GM21717 (cell line): ENCODE measurements around the gene UQCR10.
"Not testable (repeated sequence)": the region's sequence is repeated elsewhere in the genome, so short reads cannot be mapped to it uniquely, and the experiment has no call there.

Experiments used
- ATAC-seq: cut with Tn5 transposase; IDR thresholded peaks from one replicate; pipeline ENCODE4 v1.9.1; 2021; ENCODE audit warnings: mild to moderate bottlenecking, moderate library complexity; ENCODE audit not compliant: unreplicated experiment

The UQCR10 gene

DNA sequence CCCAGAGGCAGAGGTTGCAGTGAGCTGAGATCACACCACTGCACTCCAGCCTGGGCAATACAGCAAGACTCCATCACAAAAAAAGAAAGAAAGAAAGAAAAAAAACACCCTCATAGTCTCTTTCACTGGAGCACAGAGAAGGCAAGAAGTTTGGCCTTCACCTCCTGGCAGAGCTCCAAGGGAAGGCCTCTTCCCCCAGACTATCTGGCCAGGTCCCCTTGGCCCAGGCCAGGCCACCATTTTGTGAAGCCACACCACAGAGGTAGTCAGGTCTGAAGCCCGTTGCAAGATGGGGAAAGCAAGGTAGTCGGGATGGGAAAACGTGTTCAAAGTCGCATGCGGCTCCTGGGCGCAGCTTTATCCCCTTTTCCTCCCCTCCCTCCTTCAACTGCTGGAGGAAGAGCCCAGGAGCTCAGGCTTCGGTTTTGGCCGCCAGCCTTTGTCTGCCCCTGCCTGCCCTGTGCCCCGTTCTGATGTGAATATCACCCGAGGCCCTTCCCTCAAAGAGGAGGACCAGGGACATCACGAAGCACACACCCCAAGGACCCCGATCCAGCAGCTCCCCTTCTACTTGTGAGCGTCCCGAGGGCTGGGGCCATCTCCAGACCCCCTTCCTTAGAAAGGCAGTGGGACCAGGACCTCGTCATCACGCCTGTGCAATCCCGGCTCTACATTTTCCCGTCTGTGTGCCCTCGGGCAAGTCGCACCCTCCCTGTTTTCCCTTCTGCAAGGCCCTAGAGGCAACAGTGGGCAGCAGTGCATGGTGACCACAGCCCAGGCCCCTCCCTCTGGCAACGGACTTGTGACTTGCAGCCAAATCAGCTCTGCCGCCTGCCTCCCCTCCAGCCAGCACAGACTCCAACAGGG lies 29.7 kb upstream of the UQCR10 start:
- no peak for ATAC-seq

DNA sequence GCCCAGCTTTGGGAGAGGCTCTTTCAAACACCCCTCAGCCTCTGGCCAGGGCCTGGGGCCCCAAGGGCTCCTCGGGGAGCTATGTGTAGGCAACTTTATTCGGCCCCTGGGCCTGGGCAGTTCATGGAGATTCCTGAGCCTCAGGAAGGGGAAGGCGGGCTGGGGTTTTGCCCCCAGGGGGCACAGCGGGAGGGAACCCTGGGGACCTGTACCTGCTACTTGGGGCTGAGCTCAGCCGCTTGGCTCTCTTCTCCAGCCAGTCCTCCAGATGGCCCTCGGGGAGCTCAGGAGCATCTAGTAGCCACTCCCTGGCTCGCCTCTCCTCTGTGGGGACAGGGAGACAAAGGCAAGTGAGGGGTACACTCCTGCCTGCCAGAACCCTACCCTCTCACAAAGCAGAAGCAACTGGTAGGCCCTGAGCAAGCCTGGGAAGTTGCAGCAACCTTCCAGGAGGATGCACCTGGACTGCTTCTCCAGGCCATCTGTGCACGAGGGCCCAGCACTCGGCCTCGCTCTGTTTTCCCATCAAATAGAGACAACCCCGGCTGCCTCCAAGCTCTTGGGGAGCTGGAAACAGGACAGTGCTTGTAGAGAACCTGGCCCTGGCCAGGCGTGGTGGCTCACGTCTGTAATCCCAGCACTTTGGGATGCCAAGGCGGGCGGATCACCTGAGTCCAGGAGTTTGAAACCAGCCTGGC lies 28.9 kb upstream of the UQCR10 start:
- ATAC-seq: no peak

DNA sequence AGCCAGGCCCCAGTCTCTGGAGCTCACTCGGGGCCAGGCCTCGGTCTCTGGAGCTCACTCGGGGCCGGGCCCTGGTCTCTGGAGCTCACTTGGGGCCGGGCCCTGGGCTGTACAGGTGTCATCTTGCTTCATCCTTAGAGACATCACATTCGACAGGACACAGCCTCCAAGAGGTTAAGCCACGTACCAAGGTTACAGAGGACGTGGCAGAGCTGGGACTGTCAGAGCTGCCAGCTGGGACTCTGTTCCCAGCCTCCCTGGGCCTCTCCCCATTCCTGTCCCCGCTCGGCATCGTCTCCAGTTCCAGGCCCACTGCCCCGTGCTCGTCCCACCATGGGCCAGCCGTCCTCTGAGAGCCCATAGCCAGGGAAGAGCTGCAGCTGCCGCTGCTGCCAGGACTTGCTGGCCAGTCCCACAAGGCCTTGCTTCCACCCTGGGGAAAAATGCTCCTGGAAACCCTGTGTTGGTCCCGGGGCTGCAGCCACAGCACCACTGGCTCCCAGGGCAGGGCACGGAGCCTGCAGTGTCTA lies 27.8 kb upstream of the UQCR10 start:
- no peak for ATAC-seq

DNA sequence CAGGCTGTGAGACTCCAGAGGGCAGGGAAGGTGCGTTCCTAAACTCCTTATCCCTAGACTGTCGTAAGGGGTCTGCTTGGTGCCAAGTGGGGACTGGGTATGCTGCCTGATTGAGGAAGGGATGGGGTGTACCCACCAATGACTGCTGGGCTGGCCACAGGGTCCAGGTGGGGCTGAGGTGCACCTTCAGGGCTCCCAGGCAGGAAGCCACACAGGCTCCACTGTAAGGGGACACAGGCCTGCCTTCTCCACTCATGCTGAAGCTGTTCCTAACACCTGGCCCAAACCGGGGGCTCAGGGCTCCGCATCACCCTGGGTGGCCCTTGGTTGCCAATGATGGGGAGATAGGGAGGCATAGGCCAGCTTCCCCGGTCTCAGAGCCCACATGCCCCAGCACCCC lies 27.0 kb upstream of the UQCR10 start:
- ATAC-seq: no peak

DNA sequence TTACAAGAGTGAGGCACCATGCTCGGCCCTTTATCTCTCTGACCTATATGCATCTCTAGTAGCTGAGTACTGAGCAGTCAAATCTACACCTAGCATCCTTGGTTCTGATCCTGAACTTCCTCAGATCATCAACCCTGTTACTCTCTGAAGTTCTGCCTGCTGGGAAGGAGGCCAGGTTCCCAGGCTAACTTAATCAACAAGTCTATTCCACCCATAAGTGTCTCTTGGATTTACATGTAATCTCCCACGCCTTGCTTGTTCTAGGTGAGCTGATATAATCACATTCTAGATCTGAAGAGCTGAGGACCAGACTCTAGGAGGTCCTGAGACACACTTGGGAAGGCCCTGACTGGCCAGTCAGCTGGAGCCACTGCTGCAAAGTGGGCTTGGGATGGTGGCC lies 25.2 kb upstream of the UQCR10 start:
- ATAC-seq: no peak

DNA sequence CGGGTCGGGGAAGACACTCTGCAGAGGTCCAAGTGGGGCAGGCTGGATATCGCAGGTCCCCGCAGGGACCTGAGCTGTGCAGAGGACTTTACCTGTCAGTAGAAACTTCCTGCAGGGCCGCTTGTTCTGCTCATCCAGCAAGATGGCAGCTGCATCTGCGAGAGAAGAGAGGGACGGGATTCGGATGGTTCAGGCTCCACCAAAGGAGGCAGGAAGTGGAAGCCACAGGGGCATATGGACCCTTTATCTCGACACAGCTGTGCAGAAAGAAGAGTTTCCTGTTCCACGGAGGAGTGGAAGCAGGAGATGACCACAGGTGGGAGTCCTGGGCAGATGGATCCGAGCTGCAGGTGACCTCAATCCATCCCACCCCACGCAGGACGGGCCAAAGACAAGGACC lies 24.8 kb upstream of the UQCR10 start:
- no peak for ATAC-seq

DNA sequence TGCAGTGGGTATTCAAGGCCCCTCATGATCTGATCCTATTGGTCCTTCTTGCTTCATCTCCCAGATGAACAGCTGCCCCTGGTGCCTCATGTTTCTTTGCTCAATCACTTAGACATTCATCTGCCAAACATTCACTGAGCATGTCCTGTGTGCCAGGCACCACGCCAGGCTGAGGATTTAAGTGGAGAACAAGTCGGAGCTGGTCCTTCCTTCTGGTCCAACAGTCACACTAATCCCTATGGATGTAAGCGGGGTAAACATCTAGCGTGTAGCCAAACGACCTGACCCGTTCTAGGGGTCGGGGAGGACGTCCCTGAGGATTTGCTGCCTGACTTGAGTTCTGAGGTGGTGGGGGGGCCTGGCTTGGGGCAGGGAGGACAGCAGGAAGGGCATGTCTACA lies 22.3 kb upstream of the UQCR10 start:
- ATAC-seq: no peak

DNA sequence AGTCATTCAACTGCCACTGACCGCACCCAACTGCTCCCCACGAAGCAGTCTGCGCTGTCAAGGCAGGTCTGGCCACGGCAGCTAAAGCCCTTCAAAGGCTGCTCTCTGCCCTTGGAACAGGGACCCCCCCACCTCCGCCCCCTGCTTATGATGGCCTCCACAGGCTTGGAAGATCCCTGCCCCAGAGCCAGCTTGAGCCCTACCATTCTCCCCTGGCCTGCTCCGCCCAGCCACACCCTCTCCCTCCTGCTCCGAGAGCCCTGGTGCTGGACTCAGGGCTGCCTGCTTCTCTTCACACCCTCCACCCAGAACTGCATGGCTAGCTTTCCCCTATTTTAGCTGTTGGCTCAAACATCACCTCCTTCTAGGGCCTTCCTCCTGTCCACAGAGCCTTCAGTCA lies 19.3 kb upstream of the UQCR10 start:
- no peak for ATAC-seq

DNA sequence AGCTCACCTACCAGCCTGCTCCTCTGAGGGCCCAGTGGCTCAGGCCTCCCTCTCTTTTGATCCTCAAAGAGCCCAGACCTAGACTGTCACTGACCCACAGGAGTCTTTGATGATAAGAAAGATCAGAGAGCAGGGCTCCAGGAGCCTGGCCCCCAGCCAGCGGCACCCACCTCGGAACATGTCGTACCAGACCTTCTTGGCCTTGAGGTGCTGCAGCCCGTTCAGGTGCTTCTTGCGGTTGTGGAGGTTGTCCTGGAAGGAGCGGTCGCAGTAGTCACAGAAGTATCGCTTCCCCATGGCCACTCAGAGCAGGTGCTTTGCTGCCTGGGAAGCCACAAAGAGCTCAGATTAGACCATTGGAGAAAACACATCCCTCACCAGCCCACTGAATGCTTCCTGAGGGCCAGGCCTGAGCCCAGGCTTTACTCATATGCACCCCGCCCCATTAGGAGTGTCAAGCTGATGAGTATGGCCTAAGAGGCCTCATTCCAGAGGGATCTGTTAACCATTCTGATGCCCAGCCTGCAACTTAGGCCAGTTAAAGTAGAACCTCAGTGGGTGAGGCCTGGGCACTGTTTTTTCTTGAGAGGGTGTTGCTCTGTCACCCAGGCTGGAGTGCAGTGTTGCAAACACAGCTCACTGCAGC lies 18.8 kb upstream of the UQCR10 start:
- ATAC-seq: no peak

DNA sequence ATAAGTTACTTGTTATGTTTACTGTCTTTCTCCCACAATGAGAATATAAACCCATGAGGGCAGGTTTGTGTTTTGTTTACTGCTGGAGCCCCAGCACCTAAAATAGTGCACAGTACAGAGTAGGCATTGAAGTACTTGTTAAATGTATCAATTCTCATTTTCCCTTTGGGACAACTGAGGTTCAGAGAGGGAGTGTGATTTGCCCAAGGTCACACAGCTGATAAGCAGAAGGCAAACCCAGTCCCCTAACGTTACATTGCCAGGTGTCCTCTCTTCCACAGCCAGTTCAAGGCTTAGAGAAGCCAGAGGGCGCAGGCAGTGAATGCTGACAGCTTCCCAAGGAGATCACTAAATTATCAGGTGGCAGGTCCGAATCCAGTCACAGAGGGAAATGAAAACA lies 17.1 kb upstream of the UQCR10 start:
- no peak for ATAC-seq

DNA sequence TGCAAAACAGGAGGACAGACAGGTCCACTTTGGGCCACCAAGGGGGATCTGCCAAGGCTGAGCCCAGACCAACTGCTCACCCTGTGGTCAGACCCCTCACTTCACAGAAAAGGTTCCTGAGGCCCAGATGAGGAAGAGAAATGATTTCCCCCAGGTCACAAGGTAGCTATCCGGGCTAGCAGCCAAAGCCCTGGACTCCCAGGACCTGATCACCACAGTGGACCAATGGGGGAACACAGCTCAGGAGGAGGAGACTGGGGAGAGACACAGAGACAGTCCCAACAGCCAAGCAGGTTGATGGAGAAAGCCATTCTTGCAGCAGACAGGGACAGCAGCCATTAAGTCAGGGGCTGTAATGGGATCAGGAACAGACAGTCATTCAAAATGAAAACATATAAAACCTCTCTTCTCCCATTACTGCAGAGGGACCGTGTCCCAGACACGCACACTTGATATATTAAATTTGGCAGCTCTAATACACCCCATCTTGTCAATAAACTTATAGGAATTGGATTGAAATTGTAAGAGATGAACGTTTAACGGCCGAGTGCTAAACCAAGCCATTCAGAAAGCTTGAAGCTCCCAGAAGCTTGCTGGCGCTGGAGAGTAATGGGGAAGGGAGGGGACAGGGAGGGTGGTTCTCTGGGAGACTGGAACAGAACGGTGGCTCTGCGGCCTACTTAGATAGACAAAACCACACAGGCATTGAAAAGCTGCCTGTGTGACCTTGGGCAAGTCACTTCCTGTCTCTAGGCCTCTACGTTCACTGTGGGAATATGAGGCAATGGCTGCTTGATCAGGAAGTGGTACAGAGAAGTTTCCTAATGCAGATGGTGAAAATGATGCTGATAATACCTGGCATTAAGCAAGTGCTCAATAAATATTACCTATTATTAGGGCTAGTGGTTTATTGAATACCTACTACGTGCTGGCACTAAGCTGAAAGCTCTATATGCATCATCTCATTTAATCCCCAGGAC lies 16.3 kb upstream of the UQCR10 start:
- no peak for ATAC-seq

DNA sequence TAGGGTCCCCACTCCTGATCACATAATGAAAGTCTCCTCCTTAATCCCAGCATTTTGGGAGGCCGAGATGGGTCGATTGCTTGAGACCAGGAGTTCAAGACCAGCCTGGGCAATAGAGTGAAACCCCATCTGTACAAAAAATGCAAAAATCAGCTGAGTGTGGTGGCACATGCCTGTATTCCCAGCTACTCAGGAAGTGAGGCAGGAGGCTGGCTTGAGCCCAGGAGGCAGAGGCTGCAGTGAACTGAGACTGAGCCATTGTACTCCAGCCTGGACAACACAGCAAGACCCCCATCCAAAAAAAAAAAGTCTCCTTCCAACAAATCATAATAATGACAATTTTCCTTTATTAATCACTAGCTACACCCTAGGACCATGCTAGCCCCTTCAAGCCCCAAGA lies 15.5 kb upstream of the UQCR10 start:
- no peak for ATAC-seq

DNA sequence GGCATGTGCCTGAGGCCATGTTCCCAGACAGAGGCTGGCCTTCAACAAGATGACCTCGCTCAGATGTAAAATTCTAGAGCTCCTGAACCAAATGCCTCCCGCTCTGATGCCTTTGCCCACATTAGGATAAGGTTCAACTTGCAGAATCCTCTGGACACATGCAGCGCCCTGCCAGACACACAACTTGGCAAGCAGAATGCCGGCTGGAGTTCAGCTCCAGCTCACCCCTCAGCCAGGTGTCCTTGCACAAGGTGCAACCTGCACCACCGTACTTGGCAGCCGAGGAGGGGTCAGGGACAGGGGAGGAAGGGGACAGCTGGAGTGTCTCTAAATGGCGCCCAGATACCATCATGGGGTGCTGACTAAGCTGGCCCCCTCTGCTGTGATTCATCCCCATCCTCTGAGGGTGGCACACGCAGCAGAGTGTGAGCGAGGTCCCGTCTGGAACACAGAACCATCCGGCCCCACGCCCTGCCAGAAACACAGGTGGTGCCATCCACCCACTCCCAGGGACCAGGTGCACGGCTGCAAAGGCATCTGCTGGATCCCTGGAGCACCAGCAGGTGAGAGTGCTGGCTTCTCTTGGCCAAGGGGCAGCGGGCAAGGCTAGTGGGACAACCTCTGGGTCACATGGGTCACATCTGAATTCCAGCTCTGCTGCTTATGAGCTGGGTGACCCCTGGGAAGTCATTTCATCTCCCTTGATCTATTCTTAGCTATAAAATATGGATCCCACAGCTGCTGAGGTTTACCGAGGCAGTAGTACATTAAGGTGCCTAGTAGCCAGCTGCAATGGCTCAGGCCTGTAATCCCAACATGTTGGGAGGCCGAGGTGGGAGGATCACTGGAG lies 13.1 kb upstream of the UQCR10 start:
- ATAC-seq: no peak

DNA sequence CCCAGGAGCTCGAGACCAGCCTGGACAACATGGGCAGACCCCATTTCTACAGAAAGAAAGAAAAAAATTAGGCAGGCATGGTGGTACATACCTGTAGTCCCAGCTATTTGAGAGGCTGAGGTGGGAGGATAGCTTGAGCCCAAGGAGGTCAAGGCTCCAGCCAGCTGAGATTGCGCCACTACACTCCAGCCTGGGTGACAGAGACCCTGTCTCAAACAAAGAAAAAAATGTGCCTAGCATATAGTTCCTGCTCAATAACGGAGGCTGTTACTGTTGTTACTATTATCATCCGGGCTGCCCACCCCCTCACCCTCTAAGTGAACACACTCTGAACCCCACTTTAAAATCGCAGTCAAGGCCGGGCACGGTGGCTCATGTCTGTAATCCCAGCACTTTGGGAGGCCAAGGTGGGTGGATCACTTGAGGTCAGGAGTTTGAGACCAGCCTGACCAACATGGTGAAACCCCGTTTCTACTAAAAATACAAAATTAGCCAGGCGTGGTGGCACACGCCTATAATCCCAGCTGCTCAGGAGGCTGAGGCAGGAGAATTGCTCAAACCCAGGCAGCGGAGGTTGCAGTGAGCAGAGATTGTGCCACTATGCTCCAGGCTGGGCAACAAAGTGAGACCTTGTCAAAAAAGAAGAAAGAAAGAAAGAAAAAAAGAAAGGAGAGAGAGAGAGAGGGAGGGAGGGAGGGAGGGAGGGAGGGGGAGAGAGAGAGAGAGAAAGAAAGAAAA lies 12.3 kb upstream of the UQCR10 start:
- not testable (repeated sequence) for ATAC-seq

DNA sequence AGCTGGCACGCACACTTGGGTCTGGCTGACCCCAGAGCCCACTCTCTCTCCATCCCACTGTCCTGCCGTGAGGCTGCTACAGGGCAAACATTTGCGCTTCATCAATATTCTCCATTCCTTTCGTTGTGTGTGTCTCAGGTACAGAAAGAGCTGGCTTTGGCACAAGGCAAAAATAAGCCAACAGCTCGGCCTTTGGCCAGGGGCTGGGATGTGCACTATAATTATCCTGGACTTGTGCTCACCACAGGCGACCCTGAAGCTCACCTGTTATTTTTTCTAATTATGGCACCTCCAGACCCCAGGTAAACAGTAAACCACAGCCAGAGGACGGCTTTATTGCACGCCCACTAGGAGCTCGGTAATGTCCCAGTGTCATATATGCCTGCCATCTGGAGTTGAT lies 11.3 kb upstream of the UQCR10 start:
- ATAC-seq: no peak

DNA sequence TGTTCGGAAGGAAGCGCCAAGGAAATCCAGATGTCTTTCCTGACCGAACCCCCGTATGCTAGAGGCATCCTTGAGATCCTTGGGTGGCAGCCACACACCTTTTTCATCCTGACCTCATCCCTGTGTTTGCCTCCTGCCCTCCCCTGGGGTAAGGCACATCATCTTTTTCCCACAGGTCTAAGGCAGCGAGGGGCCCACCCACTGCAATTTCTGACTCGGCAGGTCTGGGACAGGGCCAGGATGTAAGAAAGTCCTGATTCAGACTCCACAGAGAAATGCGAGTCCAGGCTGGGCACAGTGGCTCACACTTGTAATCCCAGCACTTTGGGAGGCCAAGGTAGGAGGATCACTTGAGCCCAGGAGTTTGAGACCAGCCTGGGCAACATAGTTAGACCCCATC lies 10.8 kb upstream of the UQCR10 start:
- no peak for ATAC-seq

DNA sequence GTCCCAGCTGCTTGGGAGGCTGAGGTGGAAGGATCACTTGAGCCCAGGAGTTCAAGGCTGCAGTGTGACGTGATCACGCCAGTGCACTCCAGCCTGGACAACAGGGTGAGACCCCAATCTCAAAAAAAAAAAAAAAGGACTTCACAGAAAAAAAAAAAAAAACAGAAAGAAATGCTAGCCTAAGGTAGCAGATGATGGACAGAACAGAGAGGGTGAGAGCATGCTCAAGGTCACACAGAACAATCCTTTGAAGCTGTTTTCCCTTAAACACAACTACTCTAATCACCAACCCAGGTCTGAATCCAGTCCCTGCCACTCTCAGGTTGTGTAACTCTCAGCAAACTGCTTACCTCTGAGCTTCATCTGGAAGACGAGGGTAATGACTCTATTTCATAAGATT lies 10.1 kb upstream of the UQCR10 start:
- no peak for ATAC-seq

DNA sequence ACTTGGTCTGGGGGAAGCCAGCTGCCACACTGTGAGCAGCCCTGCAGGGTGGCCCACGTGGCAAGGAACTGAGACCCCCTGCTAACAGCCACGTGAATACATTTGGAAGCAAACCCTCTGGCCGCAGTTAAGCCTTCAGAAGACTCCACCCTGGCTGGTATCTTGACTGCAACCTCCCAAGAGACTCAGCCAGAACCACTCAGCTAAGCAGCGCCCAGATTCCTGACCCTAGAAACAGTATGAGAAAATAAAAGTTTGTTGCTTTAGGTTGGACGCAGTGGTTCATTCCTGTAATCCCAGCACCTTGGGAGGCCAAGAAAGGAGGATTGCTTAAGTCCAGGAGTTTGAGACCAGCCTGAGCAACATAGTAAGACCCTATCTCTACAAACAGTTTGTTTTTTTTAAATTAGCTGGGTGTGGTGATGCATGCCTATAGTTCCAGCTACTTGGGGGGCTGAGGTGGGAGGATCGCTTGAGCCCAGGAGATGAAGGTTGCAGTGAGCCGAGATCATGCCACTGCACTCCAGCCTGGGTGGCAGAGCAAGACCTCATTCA lies 9.0 kb upstream of the UQCR10 start:
- ATAC-seq: no peak

DNA sequence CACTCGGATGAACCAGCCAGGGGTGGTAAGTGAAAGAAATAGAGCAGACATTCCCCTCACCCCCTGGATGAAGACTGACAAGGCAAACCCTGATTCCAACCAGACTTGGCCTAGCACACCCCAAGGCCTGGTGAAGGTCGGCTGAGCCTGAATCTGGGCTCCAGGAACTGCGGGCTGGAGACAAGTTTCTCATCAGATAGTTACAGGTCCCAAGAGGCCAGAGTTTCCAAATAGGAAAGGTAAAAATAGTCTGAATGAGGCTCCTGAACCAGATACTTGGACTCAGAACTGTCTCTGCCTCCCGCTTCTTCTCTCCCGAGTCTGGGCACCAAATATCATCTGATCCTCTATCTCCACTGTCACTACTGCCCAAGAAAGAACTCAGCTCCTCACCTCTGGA lies 8.2 kb upstream of the UQCR10 start:
- no peak for ATAC-seq
